D721Med (cell line): Measurements from ENCODE around the gene ZDHHC11.
"Not testable (repeated sequence)": the region's sequence is repeated elsewhere in the genome, so short reads cannot be mapped to it uniquely, and the experiment has no call there.

ENCODE experiments used
- DNase-seq: peaks from one replicate; pipeline ENCODE4 v3.0.0; 2011; ENCODE audit warnings: low spot score; ENCODE audit not compliant: insufficient read length
- FAIRE-seq: peaks from 2 replicates; lab custom pipeline; 2011; peaks lifted over from hg19 to GRCh38; lab: Jason Lieb, UNC
- TF ChIP-seq, protein P1 (sequence below): IDR thresholded peaks from 2 replicates; pipeline ENCODE4 v1.5.1; 2012; ENCODE audit warnings: mild to moderate bottlenecking, control low read depth; ENCODE audit not compliant: insufficient read depth; ENCODE audit errors: missing control alignments

ZDHHC11 gene

DNA sequence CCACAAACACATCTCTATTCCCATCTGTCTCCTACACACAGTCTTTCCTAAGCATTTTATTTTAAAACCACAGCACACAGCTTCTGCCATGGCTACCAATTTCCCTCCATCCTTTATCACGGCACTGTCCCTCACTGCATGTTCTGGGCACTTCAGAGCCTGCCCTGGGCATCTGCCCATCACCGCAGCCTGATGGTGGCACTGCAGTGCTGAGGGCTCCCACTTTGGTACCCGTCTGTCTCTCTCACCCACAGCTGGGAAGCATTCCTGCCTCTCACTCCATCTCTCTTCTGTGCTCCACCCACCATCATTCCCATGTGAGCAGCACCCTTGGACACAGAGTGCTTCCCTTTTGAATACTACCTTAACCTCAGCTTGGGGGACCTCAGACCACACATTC lies 31.7 kb downstream of the ZDHHC11 start:
- no peak for DNase-seq
- TF ChIP-seq, protein P1, sequence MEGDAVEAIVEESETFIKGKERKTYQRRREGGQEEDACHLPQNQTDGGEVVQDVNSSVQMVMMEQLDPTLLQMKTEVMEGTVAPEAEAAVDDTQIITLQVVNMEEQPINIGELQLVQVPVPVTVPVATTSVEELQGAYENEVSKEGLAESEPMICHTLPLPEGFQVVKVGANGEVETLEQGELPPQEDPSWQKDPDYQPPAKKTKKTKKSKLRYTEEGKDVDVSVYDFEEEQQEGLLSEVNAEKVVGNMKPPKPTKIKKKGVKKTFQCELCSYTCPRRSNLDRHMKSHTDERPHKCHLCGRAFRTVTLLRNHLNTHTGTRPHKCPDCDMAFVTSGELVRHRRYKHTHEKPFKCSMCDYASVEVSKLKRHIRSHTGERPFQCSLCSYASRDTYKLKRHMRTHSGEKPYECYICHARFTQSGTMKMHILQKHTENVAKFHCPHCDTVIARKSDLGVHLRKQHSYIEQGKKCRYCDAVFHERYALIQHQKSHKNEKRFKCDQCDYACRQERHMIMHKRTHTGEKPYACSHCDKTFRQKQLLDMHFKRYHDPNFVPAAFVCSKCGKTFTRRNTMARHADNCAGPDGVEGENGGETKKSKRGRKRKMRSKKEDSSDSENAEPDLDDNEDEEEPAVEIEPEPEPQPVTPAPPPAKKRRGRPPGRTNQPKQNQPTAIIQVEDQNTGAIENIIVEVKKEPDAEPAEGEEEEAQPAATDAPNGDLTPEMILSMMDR = no peak
- no peak for FAIRE-seq

DNA sequence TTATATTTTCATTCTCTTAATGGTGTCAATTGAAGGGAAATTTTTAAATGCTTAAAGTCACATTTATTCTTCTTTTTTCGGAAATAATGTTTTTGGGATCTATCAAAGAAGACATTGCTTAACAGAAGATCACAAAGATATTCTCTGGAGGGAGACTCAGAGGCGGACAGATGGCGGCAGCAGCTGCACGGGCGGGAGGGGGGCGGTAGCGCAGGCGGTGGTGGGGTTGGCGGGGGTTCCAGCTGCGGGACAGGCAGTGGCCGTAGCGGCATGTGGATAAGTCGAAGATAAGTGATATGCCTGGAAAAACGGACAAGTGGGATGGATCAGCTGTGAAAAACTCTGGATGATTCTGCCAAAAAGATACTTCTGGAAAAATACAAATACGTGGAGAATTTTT lies 34.6 kb downstream of the ZDHHC11 start:
- FAIRE-seq = no peak
- TF ChIP-seq, protein P1 = no peak
- DNase-seq = no peak

DNA sequence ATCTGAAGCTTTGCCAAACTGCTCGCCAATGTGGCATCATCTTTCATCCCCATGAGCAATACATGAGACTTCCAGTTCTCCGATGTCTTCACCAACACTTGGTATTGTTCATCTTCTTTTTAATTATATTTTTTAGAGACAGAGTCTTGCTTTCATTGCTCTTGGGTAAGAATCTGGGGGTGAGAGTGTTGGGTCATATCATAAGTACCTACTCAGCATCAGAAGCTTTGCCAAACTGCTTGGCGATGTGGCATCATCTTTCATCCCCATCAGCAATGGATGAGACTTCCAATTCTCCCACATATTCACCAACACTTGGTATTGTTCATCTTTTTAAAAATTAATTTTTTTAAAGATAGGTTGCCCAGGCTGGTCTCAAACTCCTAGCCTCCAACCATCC lies 35.3 kb downstream of the ZDHHC11 start:
- DNase-seq = no peak
- FAIRE-seq = no peak
- TF ChIP-seq, protein P1 = no peak

DNA sequence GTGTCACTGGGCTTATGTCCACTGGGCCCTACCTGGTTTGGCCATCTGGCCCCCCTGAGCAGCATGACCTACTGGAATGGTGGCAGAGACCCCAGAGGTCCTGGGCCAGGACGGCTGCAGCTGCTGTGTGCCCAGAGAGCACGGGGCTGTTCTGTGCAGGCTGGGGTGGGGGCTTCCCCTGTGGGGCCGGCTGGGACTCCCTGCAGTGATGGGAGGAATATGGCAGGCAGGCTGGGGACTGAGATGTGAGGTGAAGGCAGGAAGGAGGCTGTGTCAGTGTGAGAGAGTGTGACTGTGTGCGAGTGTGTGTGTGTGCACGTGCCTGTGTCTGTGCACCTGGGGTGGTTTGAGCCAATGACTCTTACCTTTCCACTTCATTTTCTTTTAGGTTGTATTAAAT lies 37.2 kb downstream of the ZDHHC11 start:
- FAIRE-seq, DNase-seq: not testable (repeated sequence)

DNA sequence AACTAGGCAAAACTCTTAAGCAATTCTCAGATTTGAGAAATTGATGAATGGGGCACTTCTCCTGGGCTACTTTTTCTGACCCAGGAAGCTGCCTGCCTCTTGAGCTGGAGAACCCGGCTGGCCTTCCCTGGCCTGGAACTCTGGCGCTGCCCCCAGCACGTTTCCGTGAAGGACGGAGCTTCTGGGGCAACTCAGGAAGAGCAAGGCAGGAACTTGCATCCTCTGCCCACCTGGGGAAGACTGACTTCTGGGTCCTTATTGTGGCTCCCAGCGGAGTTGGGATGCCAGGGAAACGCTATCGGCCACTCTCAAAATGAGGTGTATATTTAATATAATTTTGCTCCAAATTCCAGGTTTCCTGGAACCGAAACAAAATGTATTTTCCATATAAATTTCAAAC lies 39.4 kb downstream of the ZDHHC11 start:
- FAIRE-seq, DNase-seq: not testable (repeated sequence)

DNA sequence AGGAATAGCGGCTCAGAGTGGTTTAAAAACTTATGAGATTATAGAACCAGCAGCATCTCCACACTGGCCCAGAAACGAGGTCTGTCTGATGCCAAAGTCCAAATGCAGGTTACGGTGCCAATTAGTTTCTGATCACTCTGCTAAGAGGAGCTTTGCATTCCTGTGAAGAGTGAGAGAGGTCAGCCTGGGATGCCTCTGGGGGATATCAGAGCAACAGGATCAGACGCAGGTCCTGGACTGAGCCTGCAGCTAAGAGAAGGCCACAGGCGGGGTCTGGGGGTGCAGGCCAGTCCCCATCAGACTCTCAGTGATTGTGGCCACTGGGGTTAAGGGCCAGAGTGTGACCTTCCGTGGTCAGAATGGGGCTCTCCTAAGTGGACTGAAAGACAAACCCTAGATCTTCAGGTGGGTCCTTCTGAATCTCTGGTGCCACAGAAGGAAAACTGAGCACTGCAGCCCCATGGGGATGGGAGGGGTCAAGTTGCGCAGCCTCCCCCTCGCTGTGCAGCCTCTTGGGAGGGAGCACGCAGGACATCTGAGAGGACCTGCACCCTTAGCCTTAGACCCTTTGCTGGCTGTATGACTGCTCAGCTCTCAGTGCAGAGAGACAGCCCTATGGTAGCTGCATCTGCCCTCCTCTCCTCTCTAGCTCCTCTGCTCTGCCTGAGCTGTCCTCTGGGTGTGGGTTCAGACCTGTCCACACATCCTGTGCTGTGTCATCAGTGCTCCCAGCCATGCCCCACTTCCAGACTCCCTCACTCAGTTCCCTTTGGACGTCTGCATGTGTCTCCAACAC lies 42.9 kb downstream of the ZDHHC11 start:
- not testable (repeated sequence) for DNase-seq, FAIRE-seq

DNA sequence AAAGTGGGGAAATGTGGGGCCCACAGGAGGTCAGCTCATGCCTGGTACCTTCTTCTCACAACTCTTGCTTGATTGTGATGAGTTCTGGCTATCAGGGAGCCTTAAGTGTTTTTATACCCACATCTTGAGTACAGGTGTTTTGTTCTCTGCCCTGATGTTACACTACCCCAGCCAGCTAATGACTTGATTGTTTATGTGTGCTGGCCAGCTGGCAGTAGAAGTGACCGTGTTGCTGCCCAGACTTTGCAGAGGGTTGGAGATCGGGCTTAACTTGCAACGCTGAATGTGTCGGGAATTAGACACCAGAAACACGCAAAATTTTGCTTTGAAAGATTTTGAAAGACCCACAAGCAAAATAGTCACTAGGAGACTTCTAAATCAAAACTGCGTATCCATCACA lies 49.3 kb downstream of the ZDHHC11 start:
- no peak for FAIRE-seq
- TF ChIP-seq, protein P1 = no peak
- no peak for DNase-seq

DNA sequence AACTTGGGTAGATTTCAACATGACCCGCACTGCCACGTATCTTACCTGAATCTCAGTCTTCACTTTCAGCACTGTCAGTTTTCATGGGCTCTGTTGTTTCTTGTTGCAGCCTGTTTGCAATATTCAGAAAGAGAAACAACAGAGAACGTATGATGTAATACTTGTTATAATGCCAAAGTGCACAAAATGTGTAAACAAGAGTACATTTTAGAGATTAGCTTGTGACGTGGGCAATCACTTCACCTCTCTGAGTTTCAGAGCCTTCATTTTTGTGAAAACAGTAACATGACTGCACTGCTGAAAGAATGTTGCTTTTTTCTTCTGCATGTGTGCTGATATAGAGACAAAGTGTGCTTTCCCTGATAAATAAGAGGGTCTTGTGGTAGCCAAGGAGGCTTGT lies 49.7 kb downstream of the ZDHHC11 start:
- not testable (repeated sequence) for DNase-seq, FAIRE-seq

DNA sequence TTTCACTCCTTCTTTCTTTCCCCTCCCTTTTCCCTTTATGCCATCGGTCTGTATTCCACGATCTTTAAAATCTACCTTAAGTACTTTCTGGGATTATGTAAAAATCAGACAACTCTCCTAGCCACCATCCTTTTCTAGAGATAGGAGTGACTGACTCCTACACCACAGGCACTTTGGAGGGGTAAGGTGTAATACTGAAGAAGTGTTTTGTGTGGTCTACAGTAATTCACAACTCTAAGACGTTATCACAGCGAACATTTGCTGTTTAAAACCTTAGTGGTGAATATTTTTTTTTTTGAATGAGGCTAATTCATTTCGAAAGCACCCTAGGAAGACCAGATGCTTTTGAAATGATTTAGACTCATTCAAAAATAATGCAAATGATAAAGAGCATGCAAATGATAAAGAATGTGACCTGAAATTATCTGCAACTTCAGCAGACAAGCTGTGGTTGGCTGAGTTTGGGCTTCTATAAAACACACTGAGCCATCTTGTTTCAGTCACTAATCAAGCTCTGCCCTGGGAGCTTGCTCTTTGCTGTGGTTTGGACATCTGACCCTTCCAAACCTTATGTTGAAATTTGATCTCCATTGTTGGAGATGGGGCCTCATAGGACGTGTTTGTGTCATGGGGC lies 52.2 kb downstream of the ZDHHC11 start:
- DNase-seq, FAIRE-seq: not testable (repeated sequence)

DNA sequence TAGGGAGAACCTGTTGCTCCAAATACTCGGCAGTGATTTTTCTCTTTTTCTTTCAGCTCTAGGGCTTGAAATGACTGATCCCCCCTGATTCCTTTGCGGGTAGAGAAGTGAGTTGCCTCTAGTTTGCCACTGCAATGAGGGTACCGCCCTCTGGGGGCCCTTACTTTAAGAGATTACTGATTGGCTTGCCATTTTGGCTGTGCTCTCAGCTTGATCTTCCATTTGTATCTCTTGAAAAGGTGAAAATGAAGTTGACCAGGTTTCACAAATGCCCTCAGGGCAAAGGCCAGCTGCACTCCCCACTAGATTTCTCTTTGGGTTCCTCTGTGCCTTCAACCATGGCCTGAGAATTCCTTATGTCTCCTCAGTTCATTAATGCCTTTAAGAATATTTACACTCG lies 52.8 kb downstream of the ZDHHC11 start:
- DNase-seq, FAIRE-seq: not testable (repeated sequence)

DNA sequence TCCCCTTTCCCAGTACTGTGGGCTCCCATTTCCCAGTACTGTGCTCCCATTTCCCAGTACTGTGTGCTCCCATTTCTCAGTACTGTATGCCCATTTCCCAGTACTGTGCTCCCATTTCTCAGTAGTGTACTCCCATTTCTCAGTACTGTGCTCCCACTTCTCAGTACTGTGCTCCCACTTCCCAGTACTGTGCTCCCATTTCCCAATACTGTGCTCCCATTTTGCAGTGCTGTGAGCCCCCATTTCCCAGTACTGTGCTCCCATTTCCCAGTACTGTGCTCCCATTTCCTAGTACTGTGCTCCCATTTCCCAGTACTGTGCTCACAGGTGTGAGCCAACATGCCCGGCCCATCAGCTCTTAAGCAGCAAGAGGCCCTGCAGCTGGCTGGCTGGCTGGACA lies 54.9 kb downstream of the ZDHHC11 start:
- not testable (repeated sequence) for DNase-seq, FAIRE-seq

DNA sequence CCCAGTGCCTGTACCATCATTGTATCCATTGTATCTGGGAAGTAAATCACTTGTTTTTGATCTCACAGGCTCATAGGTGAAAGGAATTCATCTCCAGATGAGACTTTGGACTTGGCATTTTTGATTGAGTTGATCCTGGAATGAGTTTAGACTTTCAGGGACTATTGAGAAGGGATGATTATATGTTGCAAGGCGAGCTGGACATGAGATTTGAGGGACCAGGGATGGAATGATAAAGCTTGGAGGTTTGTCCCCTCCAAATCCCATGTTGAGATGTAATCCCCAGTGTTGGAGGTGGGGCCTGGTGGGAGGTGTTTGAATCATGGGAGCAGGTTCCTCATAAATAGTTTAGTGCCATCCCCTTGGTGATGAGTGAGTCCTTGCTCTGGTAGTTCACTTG lies 55.8 kb downstream of the ZDHHC11 start:
- DNase-seq, FAIRE-seq: not testable (repeated sequence)

DNA sequence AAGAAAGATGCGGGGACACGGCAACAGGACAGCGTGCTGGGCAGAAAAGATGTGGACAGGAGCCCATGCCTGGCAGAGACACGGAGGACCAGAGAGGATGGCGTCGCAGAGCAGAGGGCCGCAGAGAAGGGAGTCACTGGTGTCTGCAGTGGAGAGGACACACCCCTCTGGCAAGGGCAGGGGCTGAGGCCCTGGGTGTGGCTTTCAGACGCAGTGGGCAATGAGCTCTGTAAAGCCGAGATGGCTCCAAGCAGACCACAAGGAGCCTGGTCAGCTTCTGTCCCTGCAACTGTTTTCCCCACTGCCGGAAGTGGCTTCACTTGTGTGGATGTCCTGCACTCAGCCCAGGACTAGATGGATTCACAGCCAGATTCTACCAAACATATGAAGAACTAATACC lies 62.1 kb downstream of the ZDHHC11 start:
- FAIRE-seq, DNase-seq: not testable (repeated sequence)

DNA sequence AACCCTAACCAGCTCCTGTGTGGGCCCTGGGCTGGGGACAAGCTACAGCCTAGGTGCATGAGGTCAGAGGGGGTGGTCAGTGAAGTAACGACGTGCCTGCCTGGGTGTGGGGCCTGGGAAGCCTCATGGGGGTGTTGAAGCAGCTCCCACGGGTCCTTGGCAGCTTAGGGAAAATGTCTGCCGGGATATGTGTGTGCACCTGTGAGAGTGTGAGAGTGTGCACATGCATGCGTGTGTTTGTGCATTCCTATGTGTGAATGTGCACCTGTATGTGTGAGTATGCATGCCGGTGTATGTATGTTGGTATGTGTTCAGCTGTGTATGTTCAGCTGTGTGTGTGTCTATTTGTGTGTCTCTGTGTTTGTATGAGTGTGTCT lies 62.9 kb downstream of the ZDHHC11 start:
- not testable (repeated sequence) for DNase-seq, FAIRE-seq
